SK-N-SH treated with all-trans-retinoic acid at 6 μM for 48 hours (cell line): ENCODE measurements around the gene C9orf78.
A peak's percentile ranks its signal among the peaks of the same experiment; 100 is the strongest.

Experiments
- ESRRG ChIP-seq: fragments of 250-450 bp; sonication (Bioruptor Pico); IDR thresholded peaks from 2 replicates; pipeline ENCODE4 v1.6.1; 2021; ENCODE audit warnings: mild to moderate bottlenecking
- POU6F1 ChIP-seq: fragments of 250-450 bp; sonication (Bioruptor Pico); IDR thresholded peaks from 2 replicates; pipeline ENCODE4 v1.8.0; 2021; ENCODE audit warnings: low read depth, mild to moderate bottlenecking, moderate library complexity, borderline replicate concordance
- PPARA ChIP-seq: fragments of 250-450 bp; sonication (Bioruptor Pico); IDR thresholded peaks from 2 replicates; pipeline ENCODE4 v1.5.0; 2020; ENCODE audit warnings: mild to moderate bottlenecking, borderline replicate concordance
- RARB ChIP-seq: fragments of 250-450 bp; sonication (Bioruptor Pico); IDR thresholded peaks from 2 replicates; pipeline ENCODE4 v1.8.0; 2021; ENCODE audit warnings: mild to moderate bottlenecking, moderate library complexity
- TCF4 ChIP-seq: fragments of 250-450 bp; sonication (Bioruptor Pico); IDR thresholded peaks from 2 replicates; pipeline ENCODE4 v1.8.0; 2021; ENCODE audit warnings: mild to moderate bottlenecking, moderate library complexity, borderline replicate concordance
- ZFP3 ChIP-seq: fragments of 250-450 bp; sonication (Bioruptor Pico); IDR thresholded peaks from 2 replicates; pipeline ENCODE4 v1.5.0; 2020; ENCODE audit warnings: mild to moderate bottlenecking, moderate library complexity
- ZFP30 ChIP-seq: fragments of 450-650 bp; formaldehyde crosslinking; IDR thresholded peaks from 2 replicates; pipeline ENCODE4 v1.5.0; 2022; ENCODE audit warnings: mild to moderate bottlenecking, moderate library complexity
- ZNF8 ChIP-seq: fragments of 450-650 bp; formaldehyde crosslinking; IDR thresholded peaks from 2 replicates; pipeline ENCODE4 v1.5.0; 2020; ENCODE audit warnings: mild to moderate bottlenecking, moderate library complexity

- no peak for TF ChIP-seq ESRRG
- TF ChIP-seq POU6F1 (CRISPR knock-in tag) = no peak
- TF ChIP-seq PPARA (CRISPR knock-in tag) = no peak
- no peak for TF ChIP-seq RARB (CRISPR knock-in tag)
- TF ChIP-seq ZNF8 (CRISPR knock-in tag) = no peak
- no peak for TF ChIP-seq ZFP30 (CRISPR knock-in tag)
- TF ChIP-seq ZFP3 = no peak
- peak; percentile 57; the same call in 1 of the 2 replicates for TF ChIP-seq TCF4 (CRISPR knock-in tag)
Observed at GRCh38 chr9:129841071-129841470, 6.0 kb upstream of the C9orf78 start.
